LNCaP clone FGC (cell line): ENCODE results near the gene CREB1.

Source experiments
- DNase-seq: peaks from one replicate; pipeline ENCODE4 v3.0.0-alpha.2; 2011; ENCODE audit warnings: low read depth
- H3K4me3 ChIP-seq: 2 replicates; pipeline ENCODE4 v1.5.1; 2011; ENCODE audit warnings: mild to moderate bottlenecking, low read depth, low read length, control low read depth
- TF ChIP-seq, protein P1 (sequence below): IDR thresholded peaks from 2 replicates; pipeline ENCODE4 v1.5.1; 2012; ENCODE audit warnings: mild to moderate bottlenecking; ENCODE audit not compliant: control insufficient read depth, insufficient read depth; ENCODE audit errors: extremely low read depth

Gene CREB1

GRCh38 chr2:207619764-207620203 lies 90.0 kb downstream of the CREB1 start:
- TF ChIP-seq, protein P1, sequence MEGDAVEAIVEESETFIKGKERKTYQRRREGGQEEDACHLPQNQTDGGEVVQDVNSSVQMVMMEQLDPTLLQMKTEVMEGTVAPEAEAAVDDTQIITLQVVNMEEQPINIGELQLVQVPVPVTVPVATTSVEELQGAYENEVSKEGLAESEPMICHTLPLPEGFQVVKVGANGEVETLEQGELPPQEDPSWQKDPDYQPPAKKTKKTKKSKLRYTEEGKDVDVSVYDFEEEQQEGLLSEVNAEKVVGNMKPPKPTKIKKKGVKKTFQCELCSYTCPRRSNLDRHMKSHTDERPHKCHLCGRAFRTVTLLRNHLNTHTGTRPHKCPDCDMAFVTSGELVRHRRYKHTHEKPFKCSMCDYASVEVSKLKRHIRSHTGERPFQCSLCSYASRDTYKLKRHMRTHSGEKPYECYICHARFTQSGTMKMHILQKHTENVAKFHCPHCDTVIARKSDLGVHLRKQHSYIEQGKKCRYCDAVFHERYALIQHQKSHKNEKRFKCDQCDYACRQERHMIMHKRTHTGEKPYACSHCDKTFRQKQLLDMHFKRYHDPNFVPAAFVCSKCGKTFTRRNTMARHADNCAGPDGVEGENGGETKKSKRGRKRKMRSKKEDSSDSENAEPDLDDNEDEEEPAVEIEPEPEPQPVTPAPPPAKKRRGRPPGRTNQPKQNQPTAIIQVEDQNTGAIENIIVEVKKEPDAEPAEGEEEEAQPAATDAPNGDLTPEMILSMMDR: no peak
- DNase-seq: no peak
- no peak overlapping the region for H3K4me3 ChIP-seq

DNA sequence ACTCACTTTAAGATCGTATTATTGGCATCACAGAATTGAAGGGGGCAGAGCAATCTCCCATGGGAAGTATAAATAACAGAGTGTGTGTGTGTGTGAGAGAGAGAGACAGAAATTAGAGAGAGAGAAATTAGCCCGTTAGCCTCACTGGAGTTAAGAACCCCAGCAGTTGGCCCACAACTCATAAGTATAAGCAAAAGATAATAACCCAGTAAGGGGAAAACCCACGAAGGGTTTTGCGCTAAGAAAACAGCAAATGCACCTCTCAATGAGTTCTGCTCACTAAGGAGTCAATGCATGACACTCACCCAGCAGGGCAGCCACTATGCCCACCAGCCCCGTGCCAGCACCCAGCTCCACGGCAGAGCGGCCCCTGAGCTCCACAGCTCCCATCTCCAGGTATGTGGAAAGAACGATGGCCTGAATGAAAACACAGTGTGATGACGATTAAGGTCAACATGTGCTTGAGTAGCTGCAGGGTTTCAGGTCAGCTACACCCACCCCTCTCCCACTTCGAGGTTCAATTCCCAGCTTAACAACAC lies 91.8 kb downstream of the CREB1 start:
- DNase-seq: no peak
- H3K4me3 ChIP-seq: no peak overlapping the region
- TF ChIP-seq, protein P1: no peak

DNA sequence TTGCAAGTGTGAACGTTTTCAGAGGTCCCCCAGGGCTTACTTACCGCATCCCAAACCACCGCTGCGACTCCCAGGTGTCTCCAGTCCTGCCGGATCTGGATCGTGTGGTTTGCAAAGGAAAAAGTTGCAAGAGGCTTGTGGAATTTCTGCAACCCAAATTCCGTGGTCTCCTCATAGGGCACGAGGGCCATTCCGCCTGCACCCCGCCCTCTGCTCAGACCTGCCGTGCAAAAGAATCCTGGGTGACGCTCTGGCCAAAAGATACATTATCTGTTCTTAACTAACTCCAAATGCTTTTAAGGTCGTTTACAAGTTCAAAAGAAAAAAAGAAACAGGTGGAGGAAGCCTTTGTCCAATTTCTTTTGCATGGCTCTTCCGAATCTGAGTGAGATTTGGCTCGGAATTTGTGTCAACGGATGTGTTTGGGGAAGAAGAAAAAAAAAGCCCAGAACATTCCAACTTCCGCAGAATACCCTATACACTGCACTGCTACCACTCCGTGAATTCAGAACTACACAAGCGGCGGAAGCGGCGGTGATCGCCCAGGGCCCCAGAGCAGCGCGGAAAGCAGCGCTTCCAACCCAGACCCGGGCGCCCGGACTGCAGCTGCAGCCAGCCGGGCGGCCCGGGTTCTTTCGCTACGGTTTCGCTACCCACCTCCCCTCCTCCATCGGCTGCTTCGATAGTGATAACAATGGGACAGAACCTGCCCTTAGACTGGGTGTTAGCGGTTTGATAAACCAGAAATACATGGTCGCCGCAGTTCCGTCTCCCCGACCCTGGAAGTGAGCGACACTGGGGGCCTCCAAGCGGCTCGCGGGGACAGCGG lies 94.6 kb downstream of the CREB1 start:
- DNase-seq: no peak
- H3K4me3 ChIP-seq: peak overlapping the region; percentile 75
- TF ChIP-seq, protein P1: no peak

- TF ChIP-seq, protein P1: peak; percentile 48
- peak within 1 kb of the TSS; percentile 75 for H3K4me3 ChIP-seq
- DNase-seq: peak; percentile 30
Measured at GRCh38 chr2:207625014-207625907, 95.5 kb downstream of the CREB1 start, which contains the start of gene METTL21A. Gene METTL21A (minus strand): TSS chr2:207625394. CDS start chr2:207624375, 1,019 bp downstream.

DNA sequence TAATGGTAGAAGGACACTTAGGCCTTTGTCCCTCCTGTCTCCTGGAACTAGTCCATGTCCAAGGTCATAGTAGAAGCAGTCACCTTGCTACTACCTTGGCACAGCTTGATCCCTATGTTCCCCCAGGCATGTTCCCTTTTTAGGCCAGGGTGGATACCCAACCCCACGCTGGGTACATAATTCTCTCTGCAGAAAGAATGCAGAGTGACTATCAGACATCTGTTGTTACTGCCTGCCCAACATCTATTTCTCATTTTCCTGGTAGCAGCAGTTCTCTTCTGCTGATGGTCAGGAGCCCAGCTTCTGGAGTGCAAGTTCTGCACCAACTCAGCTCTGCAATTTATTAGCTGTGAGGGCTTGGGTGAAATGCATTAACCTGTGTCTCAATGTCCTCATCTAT lies 99.8 kb downstream of the CREB1 start:
- H3K4me3 ChIP-seq: no peak overlapping the region
- DNase-seq: no peak
- TF ChIP-seq, protein P1: no peak

GRCh38 chr2:207630491-207630890 lies 100.7 kb downstream of the CREB1 start:
- no peak overlapping the region for H3K4me3 ChIP-seq
- TF ChIP-seq, protein P1: no peak
- no peak for DNase-seq
